Epithelial cell of proximal tubule (primary cell): ENCODE results near the gene PARD3B. TPM values are rescaled to one million over a fixed set of nuclear protein-coding genes. Genes with fewer than 3 reads are reported as not detected.

Source experiments
- DNase-seq: peaks from one replicate; pipeline ENCODE4 v3.0.0-alpha.2; 2011; ENCODE audit warnings: low read depth
- H3K4me3 ChIP-seq: 2 replicates; pipeline ENCODE4 v1.5.1; 2011; ENCODE audit warnings: low read depth, mild to moderate bottlenecking, low read length
- total RNA-seq: library from RNA; depleted of rRNA; stranded (reverse); fragments of >200 nt; gene quantifications from 2 replicates; pipeline ENCODE4 v1.2.3, GENCODE V29; 2015
- TF ChIP-seq, protein P1 (sequence below): conservative IDR thresholded peaks from 2 replicates; pipeline ENCODE4 v1.5.1; 2012; ENCODE audit warnings: low read depth, mild to moderate bottlenecking, low read length

Gene PARD3B
- total RNA-seq, 1 donor from 2014 or later = 3.6 TPM

DNA sequence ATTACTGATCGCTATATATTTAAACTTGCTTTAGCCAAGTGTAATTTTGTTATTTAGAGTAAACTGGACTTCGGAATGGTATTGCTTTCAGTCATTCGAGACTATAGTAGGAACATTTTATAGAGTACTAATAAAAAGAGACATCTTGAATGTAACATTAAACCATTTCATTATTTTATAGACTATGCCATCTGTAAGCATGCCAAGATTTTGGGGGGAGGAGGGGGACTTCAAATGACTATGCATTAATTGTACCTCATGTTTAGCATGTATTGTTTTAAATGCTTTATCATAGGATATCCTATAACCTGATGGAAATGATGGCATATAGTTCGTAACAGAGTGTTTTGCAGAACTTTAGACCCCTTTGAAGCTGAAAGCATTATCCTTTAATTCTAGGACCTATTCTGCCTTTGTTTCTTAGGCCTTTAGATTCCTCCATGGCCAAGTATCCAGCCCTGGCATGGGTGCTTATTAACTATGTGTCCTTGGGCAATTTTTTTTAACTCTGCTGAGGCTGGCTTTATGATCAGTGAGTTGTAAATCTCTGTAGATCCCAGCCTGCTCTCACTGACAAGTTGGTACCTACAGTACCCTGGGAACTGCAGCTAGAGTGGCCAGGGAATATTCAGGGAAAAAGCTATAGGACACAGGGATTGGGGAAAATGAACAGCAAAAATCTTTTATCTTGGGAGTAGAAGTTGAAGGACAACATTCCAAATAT, 93.4 kb downstream of the PARD3B start:
- no peak for DNase-seq
- TF ChIP-seq, protein P1, sequence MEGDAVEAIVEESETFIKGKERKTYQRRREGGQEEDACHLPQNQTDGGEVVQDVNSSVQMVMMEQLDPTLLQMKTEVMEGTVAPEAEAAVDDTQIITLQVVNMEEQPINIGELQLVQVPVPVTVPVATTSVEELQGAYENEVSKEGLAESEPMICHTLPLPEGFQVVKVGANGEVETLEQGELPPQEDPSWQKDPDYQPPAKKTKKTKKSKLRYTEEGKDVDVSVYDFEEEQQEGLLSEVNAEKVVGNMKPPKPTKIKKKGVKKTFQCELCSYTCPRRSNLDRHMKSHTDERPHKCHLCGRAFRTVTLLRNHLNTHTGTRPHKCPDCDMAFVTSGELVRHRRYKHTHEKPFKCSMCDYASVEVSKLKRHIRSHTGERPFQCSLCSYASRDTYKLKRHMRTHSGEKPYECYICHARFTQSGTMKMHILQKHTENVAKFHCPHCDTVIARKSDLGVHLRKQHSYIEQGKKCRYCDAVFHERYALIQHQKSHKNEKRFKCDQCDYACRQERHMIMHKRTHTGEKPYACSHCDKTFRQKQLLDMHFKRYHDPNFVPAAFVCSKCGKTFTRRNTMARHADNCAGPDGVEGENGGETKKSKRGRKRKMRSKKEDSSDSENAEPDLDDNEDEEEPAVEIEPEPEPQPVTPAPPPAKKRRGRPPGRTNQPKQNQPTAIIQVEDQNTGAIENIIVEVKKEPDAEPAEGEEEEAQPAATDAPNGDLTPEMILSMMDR = no peak
- no peak overlapping the region for H3K4me3 ChIP-seq

DNA sequence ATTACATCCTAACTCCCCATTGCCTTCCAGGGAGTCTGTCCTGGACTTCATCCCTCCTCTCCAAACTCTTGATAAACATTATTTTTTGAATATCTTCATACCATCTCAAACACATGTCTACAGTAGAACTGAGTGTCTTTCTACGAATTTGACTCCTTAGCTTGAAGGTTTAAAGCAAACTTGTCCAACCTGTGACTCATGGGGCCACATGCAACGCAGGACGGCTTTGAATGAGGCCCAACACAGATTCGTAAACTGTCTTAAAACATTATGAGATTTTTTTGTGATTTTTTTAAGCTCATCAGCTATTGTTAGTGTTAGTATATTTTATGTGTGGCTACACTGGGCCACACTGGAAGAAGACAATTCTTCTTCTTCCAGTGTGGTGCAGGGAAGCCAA, 98.1 kb downstream of the PARD3B start:
- no peak overlapping the region for H3K4me3 ChIP-seq
- DNase-seq = no peak
- TF ChIP-seq, protein P1 = no peak

DNA sequence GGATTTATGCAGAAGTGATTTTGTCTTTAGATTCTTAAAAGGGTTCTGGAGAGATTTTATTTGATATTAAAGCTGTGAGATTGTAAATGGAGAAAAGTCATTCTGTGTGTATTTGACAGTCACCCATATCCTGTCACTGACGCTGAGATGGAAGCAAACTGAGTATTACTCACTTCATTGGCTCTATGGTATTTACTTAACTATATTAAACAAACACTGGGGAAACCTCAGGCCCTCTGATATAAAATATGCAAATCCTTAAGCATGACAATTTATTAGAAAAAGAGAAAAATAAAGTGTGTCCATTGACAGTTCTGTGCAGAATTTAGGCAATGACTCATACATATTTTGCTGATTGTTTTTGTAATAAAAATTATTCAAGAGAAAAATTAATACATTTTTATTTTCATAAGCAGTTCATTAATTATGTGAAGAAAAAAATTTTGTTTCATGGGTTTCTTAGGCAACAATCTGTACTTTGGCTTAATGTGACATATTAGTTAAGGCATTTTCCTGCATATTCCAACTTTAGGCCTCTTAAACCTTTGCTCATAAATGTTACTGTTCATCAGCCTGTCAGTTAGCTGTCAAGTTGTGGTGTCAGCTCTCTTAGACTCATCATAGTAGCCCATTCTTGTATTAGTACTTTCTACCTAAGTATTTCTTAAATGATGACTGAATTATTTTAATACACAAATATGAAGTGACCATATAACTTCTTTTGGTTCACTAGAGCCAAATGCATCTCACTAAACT, 99.9 kb downstream of the PARD3B start:
- DNase-seq = no peak
- TF ChIP-seq, protein P1 = no peak
- no peak overlapping the region for H3K4me3 ChIP-seq

DNA sequence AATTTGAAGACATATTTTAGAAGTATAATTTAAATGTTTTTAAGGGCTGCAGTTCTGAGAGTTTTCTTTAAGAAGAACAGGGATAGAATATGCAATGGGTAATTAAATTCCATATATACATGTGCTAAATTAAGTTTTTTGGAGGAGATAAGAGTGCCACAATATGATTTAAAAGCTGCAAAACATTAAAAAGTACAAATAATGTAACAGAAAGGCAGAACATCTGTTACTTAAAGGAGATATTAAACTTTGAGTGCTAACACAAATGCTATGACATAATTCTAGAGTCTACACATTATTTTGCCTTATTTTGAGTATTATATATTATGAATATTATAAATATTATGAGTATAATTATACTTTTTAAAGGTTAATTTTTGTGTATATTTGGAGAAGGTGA, 102.4 kb downstream of the PARD3B start:
- TF ChIP-seq, protein P1 = no peak
- no peak overlapping the region for H3K4me3 ChIP-seq
- DNase-seq = no peak

DNA sequence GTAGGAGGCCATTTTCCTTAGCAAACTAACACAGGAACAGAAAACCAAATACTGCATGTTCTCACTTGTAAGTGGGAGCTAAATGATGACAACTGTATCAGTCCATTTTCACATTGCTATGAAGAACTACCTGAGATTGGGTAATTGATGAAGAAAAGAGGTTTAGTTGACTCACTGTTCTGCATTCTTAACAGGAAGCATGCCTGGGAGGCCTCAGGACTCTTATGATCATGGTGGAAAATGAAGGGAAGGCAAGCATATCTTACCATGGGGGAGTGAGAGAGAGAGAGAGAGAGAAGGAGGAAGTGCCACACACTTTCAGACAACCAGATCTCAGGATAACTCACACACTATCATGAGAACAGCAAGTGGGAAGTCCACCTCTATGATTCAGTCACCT, 105.3 kb downstream of the PARD3B start:
- TF ChIP-seq, protein P1 = no peak
- DNase-seq = no peak
- no peak overlapping the region for H3K4me3 ChIP-seq

DNA sequence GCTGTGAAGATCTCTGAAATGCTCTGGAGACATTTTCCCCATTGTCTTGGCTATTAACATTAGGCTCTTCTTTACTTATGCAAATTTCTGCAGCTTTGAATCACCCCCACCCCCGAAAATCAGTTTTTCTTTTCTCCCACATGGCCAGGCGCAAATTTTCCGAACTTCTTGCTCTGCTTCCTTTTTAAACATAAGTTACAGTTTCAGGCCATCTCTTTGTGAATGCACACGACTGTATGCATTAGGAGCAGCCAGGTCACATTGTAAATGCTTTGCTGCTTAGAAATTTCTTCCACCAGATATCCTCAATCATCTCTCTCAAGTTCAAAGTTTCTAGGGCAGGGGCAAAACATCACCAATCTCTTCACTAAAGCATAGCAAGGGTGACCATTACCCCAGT, 106.8 kb downstream of the PARD3B start:
- no peak overlapping the region for H3K4me3 ChIP-seq
- TF ChIP-seq, protein P1 = no peak
- DNase-seq = no peak
